GM19351 (cell line): ENCODE results near the gene ZNF611.
"Not testable (repeated sequence)": the region's sequence is repeated elsewhere in the genome, so short reads cannot be mapped to it uniquely, and the experiment has no call there.

Experiments used
- ATAC-seq: cut with Tn5 transposase; IDR thresholded peaks from one replicate; pipeline ENCODE4 v1.9.1; 2021; ENCODE audit warnings: mild to moderate bottlenecking, moderate library complexity; ENCODE audit not compliant: unreplicated experiment

Gene ZNF611

DNA sequence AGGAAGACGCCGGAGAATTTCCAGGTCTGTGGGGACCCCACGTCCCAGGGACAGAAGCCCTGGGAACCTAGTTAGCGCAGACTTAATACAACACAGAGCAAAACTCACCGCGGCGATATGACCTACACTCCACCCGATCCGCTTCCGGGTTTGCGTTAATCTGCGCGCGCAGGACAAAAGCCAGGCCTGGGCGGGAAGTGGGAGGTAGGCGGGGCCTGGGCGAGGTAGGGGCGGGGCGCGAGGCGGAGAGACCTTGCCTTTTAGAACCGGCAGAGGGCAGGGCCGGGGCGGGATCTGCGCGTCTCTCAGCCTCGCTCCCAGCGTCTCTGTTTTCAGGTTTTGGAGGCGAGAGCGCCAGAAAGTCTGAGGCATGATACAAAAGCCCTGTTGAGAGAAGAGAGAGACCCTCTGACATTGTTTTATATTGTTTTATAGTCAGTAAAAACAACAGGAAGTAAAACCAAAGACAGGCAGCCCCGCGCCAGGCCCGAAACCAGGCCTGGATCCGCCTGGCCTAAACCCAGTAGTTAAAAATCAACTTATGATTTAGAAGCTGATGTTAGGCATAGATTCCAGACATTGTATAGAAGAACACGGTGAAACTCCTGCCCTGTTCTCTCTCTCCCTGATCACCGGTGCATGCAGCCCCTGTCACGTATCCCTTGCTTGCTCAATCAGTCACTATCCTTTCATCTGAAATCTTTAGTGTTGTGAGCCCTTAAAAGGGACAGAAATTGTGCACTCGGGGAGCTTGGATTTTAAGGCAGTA lies at the start of gene ZNF611:
Gene ZNF611, minus strand, starts transcription at position 152 of the 769 bp plus-strand sequence. CDS start 19,150 bp downstream, outside the sequence.
- ATAC-seq, result peak; percentile 92

DNA sequence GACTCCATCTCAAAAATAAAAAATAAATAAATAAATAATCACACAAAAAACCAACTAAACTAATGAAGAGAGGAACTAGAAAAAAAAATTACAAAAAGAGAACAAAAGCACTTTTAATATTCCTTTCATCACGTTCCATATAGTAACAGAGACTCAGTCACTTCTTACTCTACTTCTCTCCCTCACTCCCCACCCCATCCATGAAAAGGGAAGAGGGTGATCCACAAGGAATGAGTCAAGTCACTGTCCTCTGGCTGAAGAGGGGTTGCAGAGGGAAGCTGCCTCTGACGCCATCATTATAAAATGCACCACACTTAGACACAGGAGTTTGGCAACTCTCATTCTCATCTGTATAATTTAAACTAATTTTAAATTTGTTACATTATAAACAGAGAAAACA lies 48.0 kb upstream of the ZNF611 start:
- not testable (repeated sequence) for ATAC-seq

DNA sequence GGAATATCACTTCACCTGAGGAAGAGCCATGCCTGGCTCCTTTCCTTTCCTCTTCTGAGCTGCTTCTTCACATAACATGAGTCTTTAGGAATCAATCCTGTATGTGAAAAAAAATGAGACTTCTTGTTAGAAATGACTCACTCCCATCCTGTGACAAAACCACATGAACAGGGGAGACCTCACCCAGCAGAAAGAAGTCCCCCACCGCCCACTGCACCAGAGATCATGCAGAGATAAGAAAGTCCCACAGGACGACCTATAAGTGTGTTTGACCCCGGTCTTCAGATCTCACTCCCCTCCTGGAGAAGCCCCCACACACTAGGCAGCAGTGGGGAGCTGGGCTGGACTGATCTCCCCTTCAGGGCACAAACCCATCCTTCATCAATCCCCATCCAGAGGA lies 44.0 kb upstream of the ZNF611 start:
- ATAC-seq, result no peak

DNA sequence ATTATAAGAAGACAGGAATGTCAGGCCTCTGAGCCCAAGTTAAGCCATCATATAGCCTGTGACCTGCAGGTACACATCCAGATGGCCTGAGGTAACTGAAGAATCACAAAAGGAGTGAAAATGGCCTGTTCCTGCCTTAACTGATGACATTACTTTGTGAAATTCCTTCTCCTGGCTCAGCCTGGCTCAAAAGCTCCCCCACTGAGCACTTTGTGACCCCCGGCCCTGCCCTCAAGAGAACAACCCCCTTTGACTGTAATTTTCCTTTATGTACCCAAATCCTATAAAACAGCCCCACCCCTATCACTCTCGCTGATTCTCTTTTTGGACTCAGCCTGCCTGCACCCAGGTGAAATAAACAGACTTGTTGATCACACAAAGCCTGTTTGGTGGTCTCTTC lies 21.6 kb upstream of the ZNF611 start:
- ATAC-seq, result not testable (repeated sequence)

DNA sequence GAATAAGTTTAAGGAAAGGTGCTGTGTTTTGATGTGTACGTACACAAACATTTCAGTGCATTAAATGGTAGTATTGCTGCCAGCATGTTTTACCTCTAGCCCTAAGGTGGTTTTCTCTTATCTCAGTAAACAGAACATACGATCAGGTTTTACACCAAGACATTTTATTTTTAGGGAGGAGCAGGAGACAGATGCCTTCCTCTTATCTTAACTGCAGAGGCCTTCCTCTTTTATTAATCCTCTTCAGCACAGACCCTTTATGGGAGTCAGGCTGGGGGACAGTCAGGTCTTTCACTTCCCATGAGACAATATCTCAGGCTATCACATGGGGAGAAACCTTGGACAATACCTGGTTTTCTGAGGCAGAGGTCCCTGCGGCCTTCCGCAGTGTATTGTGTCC lies 14.9 kb upstream of the ZNF611 start:
- no peak for ATAC-seq

DNA sequence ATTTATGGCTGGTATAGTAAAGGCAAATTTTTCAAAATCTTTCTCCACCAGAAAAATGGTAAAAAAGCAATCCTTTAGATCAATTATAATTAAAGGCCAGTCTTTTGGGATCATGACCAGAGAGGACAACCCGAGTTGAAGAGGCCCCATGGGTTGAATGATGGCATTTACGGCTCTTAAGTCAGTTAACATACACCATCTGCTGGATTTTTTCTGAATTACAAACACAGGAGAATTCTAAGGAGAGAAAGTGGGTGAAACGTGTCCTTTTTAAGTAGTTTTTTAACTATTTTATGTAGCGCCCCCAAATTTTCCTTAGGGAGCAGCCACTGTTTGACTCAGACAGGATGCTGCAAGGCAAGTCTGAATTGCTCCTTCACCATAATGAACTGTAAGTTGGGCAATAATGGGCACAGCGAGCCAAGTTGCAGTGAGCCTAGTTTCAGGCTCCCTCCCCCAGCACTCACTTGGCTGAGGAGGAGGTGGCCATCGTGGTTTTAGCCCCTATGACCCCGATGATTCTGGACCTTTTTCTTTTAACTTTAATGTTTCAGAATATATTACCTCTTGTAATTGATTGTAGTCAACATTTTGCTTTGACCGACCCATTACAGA lies 13.6 kb upstream of the ZNF611 start:
- ATAC-seq, result no peak

DNA sequence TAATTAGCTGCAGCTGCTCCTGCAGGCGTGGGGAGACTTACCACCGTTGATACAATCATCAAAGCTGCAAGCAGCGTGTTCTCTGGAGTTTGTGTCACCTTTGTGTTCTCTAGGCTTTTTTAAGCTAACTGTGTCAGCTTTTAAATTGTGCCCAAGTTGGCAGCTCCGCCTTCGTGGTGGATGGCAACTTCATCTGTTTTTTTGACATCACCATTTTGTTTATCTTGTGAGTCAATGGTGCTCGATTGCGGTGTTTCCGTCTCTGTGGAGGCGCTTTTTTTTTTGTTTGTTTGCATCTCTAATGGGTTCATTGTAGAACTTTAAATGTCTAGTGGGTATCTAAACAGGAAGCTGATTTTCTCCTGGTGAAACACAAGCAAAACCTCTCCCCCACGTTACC lies 11.1 kb upstream of the ZNF611 start:
- not testable (repeated sequence) for ATAC-seq

DNA sequence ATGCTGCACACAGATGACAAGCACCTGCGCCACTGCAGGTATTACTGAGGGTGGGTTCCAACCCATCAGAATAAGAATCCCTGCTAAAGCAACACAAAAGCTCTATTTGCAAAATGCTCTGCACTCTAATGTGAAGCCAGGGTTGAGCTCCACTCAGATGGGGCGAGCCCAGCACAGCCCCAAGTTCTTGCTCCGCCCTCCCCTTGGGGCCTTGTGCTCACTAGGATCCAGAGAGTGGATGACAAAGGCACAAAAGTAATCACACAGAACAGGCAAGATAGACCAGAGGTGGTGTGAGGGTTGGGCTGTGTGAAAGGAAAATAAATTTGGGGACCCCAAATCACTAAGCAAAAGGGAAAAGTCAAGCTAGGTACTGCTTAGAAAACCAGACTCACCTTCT lies 8.2 kb upstream of the ZNF611 start:
- ATAC-seq, result no peak

DNA sequence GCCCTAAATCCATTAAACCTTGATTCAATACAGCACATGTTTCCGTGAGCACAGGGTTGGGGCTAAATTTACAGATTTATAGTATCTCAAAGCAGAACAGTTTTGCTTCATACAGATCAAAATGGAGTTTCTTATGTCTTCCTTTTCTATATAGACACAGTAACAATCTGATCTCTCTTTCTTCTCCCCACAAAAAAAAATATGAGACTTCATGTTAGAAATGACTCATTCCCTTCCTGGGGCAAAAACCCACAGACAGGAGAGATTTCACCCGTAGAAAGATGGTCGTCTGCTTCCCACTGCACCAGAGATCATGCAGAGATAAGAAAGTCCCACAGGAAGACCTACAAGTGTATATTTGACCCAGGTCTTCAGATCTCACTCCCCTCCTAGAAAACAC lies 7.7 kb upstream of the ZNF611 start:
- no peak for ATAC-seq

DNA sequence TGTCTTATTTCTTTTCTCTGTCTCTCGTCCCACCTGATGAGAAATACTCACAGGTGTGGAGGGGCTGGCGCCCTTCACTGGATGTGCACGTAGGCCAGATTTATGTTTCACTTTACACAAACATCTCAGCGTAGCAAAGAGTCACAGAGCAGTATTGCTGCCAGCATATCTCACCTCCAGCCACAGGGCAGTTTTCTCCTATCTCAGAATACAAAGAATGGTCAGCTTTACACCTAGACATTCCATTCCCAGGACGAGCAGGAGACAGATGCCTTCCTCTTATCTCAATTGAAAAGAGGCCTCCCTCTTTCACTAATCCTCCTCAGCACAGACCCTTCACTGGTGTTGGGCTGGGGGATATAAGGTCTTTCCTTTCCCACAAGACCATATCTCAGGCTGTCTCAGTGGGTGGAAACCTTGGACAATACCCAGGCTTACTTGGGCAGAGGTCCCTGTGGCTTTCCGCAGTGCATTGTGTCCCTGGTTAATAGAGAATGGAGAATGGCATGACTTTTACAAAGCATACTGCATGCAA lies 7.2 kb upstream of the ZNF611 start:
- ATAC-seq, result no peak

DNA sequence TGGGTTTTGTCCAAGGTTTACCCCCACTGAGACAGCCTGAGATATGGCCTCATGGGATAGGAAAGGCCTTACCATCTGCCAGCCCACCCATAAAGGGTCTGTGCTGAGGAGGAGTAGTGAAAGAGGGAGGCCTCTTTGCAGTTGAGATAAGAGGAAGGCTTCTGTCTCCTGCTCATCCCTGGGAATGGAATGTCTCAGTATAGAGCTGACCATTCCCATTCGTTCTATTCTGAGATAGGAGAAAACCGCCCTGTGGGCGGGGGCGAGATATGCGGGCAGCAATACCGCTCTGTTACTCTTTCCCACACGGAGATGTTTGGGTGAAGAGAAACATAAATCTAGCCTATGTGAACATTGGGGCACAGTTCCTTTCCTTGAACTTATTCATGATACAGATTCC lies 6.5 kb upstream of the ZNF611 start:
- ATAC-seq, result not testable (repeated sequence)

DNA sequence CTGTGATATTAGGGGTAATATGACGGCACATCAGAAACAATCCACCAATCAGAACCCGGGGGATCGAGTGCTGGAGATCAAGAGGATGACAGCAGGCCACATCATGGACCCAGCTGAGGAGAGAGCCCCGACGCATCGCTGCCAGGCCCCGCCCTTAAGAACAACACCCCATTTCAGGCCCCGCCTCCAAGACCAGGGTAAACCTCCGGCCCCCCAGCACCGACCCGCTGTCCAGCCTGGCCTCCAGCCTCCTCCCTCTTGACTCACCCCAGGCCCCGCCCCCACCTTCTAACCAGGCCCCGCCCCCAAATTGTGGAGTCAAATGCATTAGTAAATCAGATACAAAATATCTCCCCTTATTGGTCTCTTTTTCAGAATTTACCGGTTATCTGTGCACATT lies 4.7 kb upstream of the ZNF611 start:
- no peak for ATAC-seq

DNA sequence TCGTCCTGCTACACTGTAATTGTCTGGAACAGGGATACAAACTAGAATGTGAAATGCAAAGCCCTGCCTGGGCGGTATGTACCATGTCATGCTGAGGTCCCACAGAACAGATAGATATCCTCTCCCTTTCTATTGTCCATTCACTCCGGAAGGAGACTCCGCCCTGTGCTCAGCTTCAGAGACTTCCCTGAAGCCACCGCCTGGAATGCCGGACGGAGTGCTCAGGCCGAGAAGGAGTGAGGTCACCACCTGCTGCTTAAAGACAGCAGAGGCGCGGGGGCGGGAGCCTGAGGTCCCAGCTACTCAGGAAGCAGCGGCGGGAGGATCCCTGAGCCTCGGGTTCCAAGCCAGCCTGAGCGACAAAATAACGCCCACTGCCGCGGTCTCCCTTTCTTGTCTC lies 890 bp upstream of the ZNF611 start:
- no peak for ATAC-seq

DNA sequence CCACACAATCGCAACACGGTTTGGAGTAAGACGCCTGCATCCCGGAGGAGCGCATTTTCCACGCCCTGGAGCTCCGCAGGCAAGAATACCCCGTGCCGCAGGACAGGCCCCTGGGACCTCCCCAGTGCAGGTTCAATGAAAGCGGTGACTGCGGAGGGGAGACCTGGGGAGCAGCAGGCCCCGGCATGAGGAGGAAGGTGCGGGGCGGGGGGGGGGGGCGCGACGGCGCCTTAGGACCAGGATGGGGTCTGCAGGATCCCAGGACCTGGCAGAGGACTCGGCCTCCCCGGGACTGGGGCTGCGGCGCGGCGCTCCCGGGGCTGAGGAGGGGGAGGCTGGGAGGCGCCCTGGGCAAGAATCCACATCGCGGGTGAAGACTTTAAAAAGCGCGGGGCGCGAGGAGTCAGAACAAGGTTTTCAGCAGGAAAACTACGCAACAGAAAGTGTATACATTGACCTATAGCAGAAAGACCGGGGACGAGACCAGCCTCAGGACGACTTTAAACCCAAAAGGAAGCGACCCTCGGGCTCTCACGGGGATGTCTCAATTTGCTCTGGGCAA lies 432 bp downstream of the ZNF611 start:
- ATAC-seq, result peak; percentile 36

DNA sequence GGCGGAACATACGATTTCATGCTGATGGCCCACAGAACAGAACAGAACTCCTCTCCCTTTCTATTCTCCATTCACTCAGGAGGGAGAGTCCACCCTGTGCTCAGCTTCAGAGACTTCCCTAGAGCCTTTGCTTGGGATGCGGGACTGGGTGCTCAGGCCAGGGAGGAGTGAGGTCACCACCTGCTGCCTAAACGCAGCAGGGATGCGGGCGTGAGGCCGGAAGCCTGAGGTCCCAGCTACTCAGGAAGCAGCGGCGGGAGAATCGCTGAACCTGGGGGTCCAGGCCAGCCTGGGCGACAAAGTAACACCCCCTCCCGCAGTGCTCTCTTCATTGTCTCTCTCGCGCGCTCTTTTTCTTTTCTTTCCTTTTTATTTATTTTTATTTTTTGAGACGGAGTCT lies 8.8 kb downstream of the ZNF611 start:
- ATAC-seq, result not testable (repeated sequence)

DNA sequence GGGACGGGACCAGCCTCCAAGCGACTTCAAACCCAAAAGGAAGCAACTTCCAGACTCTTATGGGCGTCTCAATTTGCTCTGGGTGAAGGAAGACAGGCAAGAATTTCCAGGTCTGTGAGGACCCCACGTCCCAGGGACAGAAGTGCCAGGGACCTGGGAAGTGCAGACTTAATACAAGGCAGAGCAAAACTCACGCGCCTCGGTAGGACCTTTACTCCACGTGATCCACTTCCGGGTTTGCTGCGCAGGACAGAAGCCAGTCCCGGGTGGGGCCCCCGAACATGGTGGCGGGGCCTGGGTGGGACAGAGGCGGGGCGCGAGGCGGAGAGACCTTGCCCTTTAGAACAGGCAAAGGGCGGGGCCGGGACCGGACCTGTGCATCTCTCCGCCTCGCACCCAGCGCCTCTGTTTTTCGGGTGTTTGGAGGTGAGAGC lies 9.3 kb downstream of the ZNF611 start:
- no peak for ATAC-seq

DNA sequence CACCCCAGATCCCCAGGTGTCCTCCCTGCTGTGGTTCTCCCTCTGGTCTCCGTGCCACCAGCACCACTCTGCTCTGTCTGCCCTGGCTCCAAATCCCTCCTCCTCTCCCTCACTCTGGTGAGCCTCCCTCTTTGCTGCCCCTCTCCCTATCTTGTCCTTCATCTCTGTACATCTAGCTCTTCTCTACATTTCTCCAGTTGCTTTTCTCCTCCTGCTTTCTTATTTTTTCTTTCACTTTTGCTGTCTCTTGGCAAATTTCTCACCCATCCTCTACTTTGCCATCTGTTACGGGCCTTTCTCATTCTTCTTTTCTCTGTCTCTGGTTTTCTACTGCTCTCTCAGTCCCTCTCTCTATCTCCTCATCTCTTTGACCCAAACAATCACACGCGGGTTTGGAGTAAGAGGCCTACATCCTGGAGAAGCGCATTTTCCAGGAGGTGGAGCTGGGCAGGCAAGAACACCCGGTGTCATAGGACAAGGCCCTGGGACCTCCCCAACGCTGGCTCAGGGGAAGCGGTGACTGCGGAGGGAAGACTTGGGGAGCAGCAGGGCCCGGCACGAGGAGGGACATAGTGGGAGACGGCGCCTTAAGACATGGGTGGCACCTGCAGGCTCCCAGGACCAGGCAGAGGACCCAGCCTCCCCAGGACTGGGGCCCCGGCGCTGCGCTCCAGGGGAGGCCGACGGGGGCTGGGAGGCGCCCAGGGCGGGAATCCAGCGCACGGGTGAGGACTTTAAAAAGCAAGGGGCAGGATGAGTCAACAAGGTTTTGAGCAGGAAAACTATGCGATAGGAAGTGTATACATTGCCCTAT lies 9.9 kb downstream of the ZNF611 start:
- no peak for ATAC-seq

DNA sequence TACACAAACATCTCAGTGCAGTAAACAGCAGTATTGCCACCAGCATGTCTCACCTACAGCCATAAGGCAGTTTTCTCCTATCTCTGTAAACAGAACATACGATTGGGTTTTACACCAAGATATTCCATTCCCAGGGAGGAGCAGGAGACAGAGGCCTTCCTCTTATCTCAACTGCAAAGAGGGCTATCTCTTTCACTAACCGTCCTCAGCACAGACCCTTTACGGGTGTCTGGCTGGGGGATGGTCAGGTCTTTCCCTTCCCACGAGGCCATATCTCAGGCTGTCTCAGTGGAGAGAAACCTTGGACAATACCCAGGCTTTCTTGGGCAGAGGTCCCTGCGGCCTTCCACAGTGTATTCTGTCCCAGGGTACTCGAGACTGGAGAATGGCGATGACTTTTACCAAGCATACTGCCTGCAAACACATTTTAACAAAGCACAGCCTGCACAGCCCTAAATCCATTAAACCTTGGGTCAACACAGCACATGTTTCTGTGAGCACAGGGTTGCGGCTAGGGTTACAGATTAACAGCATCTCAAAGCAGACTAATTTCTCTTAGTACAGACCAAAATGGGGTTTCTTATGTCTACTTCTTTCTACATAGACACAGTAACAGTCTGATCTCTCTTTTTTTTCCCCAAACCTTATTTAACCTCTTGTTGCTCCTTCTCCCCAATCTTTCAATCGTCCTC lies 10.8 kb downstream of the ZNF611 start:
- not testable (repeated sequence) for ATAC-seq

DNA sequence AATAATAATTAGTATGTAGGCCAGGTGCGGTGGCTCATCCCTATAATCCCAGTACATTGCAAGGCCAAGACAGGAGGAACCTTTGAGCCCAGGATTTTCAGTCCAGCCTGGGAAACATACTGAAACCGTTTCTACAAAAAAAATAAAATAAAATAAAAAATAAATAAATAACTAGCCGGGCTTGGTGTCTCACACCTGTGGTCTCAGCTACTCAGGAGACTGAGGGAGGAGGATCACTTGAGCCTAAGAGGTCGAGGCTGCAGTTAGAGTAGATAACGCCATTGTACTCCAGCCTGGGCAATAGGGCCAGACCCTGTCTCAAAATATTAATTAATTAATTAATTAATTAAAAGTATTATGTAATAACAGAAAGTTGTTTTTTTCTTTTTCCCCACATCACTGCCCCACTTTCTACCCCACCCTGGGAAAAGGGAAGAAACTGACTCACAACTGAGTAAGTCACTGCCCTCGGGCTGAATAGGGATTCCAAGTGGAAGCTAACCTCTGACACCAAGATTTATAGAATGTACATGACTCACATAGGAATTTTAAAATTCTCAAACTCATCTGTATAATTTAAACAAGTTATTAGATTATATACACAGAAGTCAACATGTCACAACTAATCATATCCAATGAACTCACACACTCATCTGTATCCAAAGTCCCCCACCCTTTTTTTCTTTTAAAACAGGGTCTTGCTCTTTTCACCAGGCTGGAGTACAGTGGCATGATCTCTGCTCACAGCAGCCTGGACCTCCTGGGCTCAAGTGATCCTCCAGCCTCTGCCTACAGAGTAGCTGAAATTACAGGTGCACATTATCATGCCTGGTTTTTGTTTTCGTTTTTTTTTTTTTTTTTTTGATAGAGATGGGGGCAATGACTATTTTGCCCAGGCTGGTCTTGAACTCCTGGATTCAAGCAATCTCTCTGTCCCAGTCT lies 12.5 kb downstream of the ZNF611 start:
- ATAC-seq, result no peak
